ENCODE measurements around the gene SPIRE1.

DNA sequence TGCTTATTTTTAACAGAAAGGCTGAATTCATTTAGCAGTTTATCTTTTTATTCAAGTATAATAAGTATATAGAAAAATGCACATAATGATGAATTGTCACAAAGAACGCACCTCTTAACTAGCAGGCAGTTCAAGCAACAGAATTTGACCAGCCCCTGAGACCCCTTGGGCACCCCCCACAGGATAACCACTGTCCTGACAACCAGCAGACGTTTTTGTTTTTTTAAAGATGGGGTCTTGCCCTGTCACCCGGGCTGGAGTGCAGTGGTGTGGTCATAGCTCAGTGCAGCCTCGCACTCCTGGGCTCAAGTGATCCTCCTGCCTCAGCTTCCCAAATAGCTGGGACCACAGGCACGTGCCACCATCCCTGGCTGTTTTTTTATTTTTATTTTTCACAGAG is 236.2 kb downstream of the SPIRE1 start:
- TF ChIP-seq GATA2 (IDR thresholded peaks at IDR 0.05; ENCODE audit: low read depth, low read length) = no peak
- TF ChIP-seq GATA3 (IDR thresholded peaks at IDR 0.05; ENCODE audit: low read depth, low read length) = no peak
